Measurements from ENCODE around the gene GCNA. TPM values are rescaled to one million over a fixed set of nuclear protein-coding genes. Genes with fewer than 3 reads are reported as not detected.

The GCNA gene
- total RNA-seq, 2 experiments from 2014 or later, result 2.1 to 4.2 TPM

DNA sequence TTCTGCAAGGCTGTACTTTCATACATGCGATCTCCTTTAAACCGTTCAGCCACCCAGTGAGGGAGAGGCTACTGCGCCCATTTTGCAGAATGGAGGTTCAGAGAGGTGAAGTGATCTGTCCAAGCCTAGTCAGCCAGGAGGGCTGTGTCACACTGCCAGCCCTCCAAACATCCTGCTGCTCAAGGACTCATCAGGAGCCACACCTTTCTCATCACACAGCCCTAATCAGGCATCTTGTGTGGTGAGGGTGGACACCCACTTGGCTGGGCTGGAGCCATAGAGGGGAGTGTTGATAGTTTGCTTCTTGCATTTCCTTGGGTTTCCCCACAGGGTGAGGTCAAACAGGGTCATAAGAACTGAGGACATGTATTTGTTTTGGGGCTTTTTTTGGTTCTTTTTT lies 45.5 kb downstream of the GCNA start:
- POLR2A ChIA-PET, result no interaction called here
- TF ChIP-seq EZH2phosphoT487 (IDR thresholded peaks at IDR 0.05; ENCODE audit: borderline replicate concordance, low read depth, low read length), result no peak
- TF ChIP-seq, protein P1, sequence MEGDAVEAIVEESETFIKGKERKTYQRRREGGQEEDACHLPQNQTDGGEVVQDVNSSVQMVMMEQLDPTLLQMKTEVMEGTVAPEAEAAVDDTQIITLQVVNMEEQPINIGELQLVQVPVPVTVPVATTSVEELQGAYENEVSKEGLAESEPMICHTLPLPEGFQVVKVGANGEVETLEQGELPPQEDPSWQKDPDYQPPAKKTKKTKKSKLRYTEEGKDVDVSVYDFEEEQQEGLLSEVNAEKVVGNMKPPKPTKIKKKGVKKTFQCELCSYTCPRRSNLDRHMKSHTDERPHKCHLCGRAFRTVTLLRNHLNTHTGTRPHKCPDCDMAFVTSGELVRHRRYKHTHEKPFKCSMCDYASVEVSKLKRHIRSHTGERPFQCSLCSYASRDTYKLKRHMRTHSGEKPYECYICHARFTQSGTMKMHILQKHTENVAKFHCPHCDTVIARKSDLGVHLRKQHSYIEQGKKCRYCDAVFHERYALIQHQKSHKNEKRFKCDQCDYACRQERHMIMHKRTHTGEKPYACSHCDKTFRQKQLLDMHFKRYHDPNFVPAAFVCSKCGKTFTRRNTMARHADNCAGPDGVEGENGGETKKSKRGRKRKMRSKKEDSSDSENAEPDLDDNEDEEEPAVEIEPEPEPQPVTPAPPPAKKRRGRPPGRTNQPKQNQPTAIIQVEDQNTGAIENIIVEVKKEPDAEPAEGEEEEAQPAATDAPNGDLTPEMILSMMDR (conservative IDR thresholded peaks at IDR 0.05; ENCODE audit: low read length), result no peak
- Histone ChIP-seq H3K4me3 (ENCODE audit: low read depth, low read length, poor library complexity, severe bottlenecking) (no peak overlapping the region), H3K79me2 (ENCODE audit: insufficient read depth, low read depth, low read length) (no peaks in the 10 kb centered on the region), H4K20me1 (ENCODE audit: insufficient read depth, low read length) (no peaks in the 10 kb centered on the region), H3K9me2 (ENCODE audit: insufficient read depth, low read length) (no peaks in the 10 kb centered on the region), H3K4me2 (ENCODE audit: low read length) (peak overlapping the region; percentile 70), H3K27ac (ENCODE audit: low read depth, low read length, poor library complexity, severe bottlenecking) (peak overlapping the region; percentile 73), H3K4me1 (ENCODE audit: insufficient read depth, low read length, poor library complexity, severe bottlenecking) (peaks cover 64% of the 10 kb centered on the region), H3K36me3 (ENCODE audit: insufficient read depth, low read length) (no peaks in the 10 kb centered on the region; the same call in 1 of the 2 replicates), H3K9me3 (ENCODE audit: low read length) (peaks cover 6% of the 10 kb centered on the region; the same call in 1 of the 2 replicates), H2AFZ (ENCODE audit: low read length) (peak overlapping the region; percentile 21; the same call in 1 of the 2 replicates)
- no TSS peak for BruUV-seq (replicated peaks)
- intact Hi-C loops (cut with micrococcal nuclease; ENCODE audit: unreplicated experiment), result loop anchor here (2.0 kb wide), 1 partner anchor 27 kb away; no protein-coding TSS in a partner anchor
- DNase-seq (ENCODE audit: low spot score), result no peak
- CTCF ChIA-PET (ENCODE audit: unreplicated experiment), result no interaction called here

DNA sequence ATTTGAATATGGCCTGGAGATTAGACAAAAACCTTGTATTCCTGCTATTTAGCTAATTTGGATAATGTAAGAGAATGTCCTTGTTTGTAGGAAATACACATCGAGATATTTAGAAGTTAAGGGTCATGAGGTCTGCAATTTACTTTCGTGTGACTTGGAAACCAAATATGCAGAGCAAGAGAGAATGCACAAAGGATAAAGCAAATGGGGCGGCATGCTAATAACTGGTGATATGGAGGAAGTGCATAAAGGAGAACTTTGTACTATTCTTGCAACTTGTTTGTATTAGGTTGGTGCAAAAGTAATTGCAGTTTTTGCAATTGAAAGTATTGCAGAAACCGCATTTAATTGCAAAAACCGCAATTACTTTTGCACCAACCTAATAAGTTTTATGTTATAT lies 47.2 kb downstream of the GCNA start:
- peaks cover under 1% of the 10 kb centered on the region; the same call in 1 of the 2 replicates for H3K9me3 ChIP-seq (ENCODE audit: low read length)
- H2AFZ ChIP-seq (ENCODE audit: low read length), result no peak overlapping the region
- H3K79me2 ChIP-seq (ENCODE audit: insufficient read depth, low read depth, low read length), result no peaks in the 10 kb centered on the region
- H3K4me3 ChIP-seq (ENCODE audit: low read depth, low read length, poor library complexity, severe bottlenecking), result no peak overlapping the region
- no peak overlapping the region for H3K27ac ChIP-seq (ENCODE audit: low read depth, low read length, poor library complexity, severe bottlenecking)
- TF ChIP-seq EZH2phosphoT487 (IDR thresholded peaks at IDR 0.05; ENCODE audit: borderline replicate concordance, low read depth, low read length), result no peak
- TF ChIP-seq, protein P1 (conservative IDR thresholded peaks at IDR 0.05; ENCODE audit: low read length), result no peak
- intact Hi-C loops (cut with micrococcal nuclease; ENCODE audit: unreplicated experiment), result no loop called here
- peaks cover 60% of the 10 kb centered on the region for H3K4me1 ChIP-seq (ENCODE audit: insufficient read depth, low read length, poor library complexity, severe bottlenecking)
- BruUV-seq (replicated peaks), result no TSS peak
- no peak for DNase-seq (ENCODE audit: low spot score)
- ChIA-PET POLR2A (no interaction called here), CTCF (ENCODE audit: unreplicated experiment) (no interaction called here)
- H3K4me2 ChIP-seq (ENCODE audit: low read length), result no peak overlapping the region
- H3K36me3 ChIP-seq (ENCODE audit: insufficient read depth, low read length), result no peaks in the 10 kb centered on the region
- H3K9me2 ChIP-seq (ENCODE audit: insufficient read depth, low read length), result no peaks in the 10 kb centered on the region
- H4K20me1 ChIP-seq (ENCODE audit: insufficient read depth, low read length), result no peaks in the 10 kb centered on the region

DNA sequence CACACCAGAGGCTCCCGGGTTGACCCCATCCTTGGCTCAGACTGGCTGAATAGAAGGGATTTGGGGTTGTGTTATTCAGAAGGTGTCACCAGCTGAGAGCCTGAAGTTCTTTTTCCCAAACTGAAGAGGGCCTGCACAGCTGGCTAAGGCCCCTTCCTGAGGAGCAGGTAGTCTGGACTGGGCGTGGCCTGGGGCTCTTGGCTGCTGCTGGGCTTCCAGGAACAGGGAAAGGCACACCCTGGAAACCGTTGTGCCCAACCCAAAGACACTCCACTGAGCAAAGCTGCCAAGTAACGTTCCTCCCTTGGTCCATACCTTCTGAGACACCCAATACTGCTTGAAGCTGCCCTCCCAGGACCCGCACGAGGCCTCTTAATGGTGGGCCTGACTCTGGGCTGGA lies 48.3 kb downstream of the GCNA start:
- Histone ChIP-seq H3K4me1 (ENCODE audit: insufficient read depth, low read length, poor library complexity, severe bottlenecking) (peaks cover 50% of the 10 kb centered on the region), H2AFZ (ENCODE audit: low read length) (no peak overlapping the region), H3K4me3 (ENCODE audit: low read depth, low read length, poor library complexity, severe bottlenecking) (no peak overlapping the region), H3K27ac (ENCODE audit: low read depth, low read length, poor library complexity, severe bottlenecking) (no peak overlapping the region), H4K20me1 (ENCODE audit: insufficient read depth, low read length) (no peaks in the 10 kb centered on the region), H3K79me2 (ENCODE audit: insufficient read depth, low read depth, low read length) (no peaks in the 10 kb centered on the region), H3K4me2 (ENCODE audit: low read length) (no peak overlapping the region), H3K36me3 (ENCODE audit: insufficient read depth, low read length) (no peaks in the 10 kb centered on the region), H3K9me3 (ENCODE audit: low read length) (no peaks in the 10 kb centered on the region), H3K9me2 (ENCODE audit: insufficient read depth, low read length) (no peaks in the 10 kb centered on the region)
- intact Hi-C loops (cut with micrococcal nuclease; ENCODE audit: unreplicated experiment), result no loop called here
- POLR2A ChIA-PET, result no interaction called here
- DNase-seq (ENCODE audit: low spot score), result no peak
- no TSS peak for BruUV-seq (replicated peaks)
- CTCF ChIA-PET (ENCODE audit: unreplicated experiment), result no interaction called here
- TF ChIP-seq, protein P1 (conservative IDR thresholded peaks at IDR 0.05; ENCODE audit: low read length), result no peak
- TF ChIP-seq EZH2phosphoT487 (IDR thresholded peaks at IDR 0.05; ENCODE audit: borderline replicate concordance, low read depth, low read length), result no peak
